Calu3 (cell line): Measurements from ENCODE around the gene CD248. TPM values are rescaled to one million over a fixed set of nuclear protein-coding genes. Genes with fewer than 3 reads are reported as not detected.

Source experiments
- BruUV-seq: library from RNA; stranded (reverse); fragments of 400-500 nt; replicated peaks from 2 replicates; lab custom pipeline; 2021; lab: Mats Ljungman, UMichigan
- CTCF ChIA-PET: fragments of 300-600 bp; sonication (Branson Sonifier 250); formaldehyde crosslinking; loops from one replicate; lab custom pipeline; 2022; ENCODE audit warnings: antibody characterized with exemption; lab: Charles Lee
- DNase-seq: peaks from one replicate; pipeline ENCODE4 v3.0.0; 2022
- H3K27ac Mint-ChIP-seq: one replicate; pipeline ENCODE4 v1.8.0; 2022; ENCODE audit warnings: mixed read lengths; ENCODE audit not compliant: unreplicated experiment
- H3K27me3 Mint-ChIP-seq: one replicate; pipeline ENCODE4 v1.8.0; 2022; ENCODE audit warnings: mixed read lengths; ENCODE audit not compliant: unreplicated experiment
- H3K36me3 Mint-ChIP-seq: one replicate; pipeline ENCODE4 v1.8.0; 2022; ENCODE audit warnings: mild to moderate bottlenecking, moderate library complexity, mixed read lengths; ENCODE audit not compliant: insufficient read depth, unreplicated experiment
- H3K4me1 Mint-ChIP-seq: one replicate; pipeline ENCODE4 v1.8.0; 2022; ENCODE audit warnings: mild to moderate bottlenecking, low read depth, mixed read lengths; ENCODE audit not compliant: unreplicated experiment
- H3K4me3 Mint-ChIP-seq: one replicate; pipeline ENCODE4 v1.8.0; 2022; ENCODE audit warnings: mild to moderate bottlenecking, low read depth, moderate library complexity, mixed read lengths; ENCODE audit not compliant: unreplicated experiment
- H3K9me3 Mint-ChIP-seq: one replicate; pipeline ENCODE4 v1.8.0; 2022; ENCODE audit warnings: low read depth, mixed read lengths; ENCODE audit not compliant: unreplicated experiment
- CTCF ChIP-seq: fragments of 200-600 bp; IDR thresholded peaks from one replicate; pipeline ENCODE4 v1.8.0; 2022; ENCODE audit warnings: antibody characterized with exemption; ENCODE audit not compliant: unreplicated experiment
- intact Hi-C: fragments of 100-400 bp; cut with micrococcal nuclease; formaldehyde crosslinking; loops from one replicate; pipeline ENCODE4 v1.10.0; 2022; ENCODE audit not compliant: unreplicated experiment
- total RNA-seq: library from RNA; stranded (reverse); gene quantifications from 2 replicates; pipeline ENCODE4 v1.2.3, GENCODE V29; 2022

The CD248 gene
- total RNA-seq, 1 experiment from 2014 or later: not detected

GRCh38 chr11:66274219-66274618 lies 42.6 kb downstream of the CD248 start:
- no peak for TF ChIP-seq CTCF
- no TSS peak for BruUV-seq
- peaks cover 8% of the 10 kb centered on the region for H3K27me3 Mint-ChIP-seq
- H3K4me1 Mint-ChIP-seq: peaks cover 5% of the 10 kb centered on the region
- H3K27ac Mint-ChIP-seq: no peak overlapping the region
- no peak for DNase-seq
- H3K36me3 Mint-ChIP-seq: peaks cover 44% of the 10 kb centered on the region
- CTCF ChIA-PET: no interaction called here
- H3K4me3 Mint-ChIP-seq: no peak overlapping the region
- intact Hi-C loops: no loop called here
- H3K9me3 Mint-ChIP-seq: no peaks in the 10 kb centered on the region

- H3K4me3 Mint-ChIP-seq: no peak overlapping the region
- no peak for DNase-seq
- H3K4me1 Mint-ChIP-seq: peaks cover 16% of the 10 kb centered on the region
- peaks cover 60% of the 10 kb centered on the region for H3K36me3 Mint-ChIP-seq
- no peaks in the 10 kb centered on the region for H3K9me3 Mint-ChIP-seq
- BruUV-seq: no TSS peak
- intact Hi-C loops: no loop called here
- CTCF ChIA-PET: no interaction called here
- no peak overlapping the region for H3K27ac Mint-ChIP-seq
- TF ChIP-seq CTCF: no peak
- H3K27me3 Mint-ChIP-seq: no peaks in the 10 kb centered on the region
These were observed 44.2 kb downstream of the CD248 start for GRCh38 chr11:66272596-66272995.

GRCh38 chr11:66271816-66272215 lies 45.0 kb downstream of the CD248 start:
- intact Hi-C loops: no loop called here
- Mint-ChIP-seq H3K9me3 (no peaks in the 10 kb centered on the region), H3K27me3 (no peaks in the 10 kb centered on the region), H3K4me3 (no peak overlapping the region), H3K27ac (no peak overlapping the region), H3K4me1 (peaks cover 16% of the 10 kb centered on the region), H3K36me3 (peaks cover 60% of the 10 kb centered on the region)
- no TSS peak for BruUV-seq
- DNase-seq: no peak
- CTCF ChIA-PET: no interaction called here
- TF ChIP-seq CTCF: no peak

- peak; percentile 19 for TF ChIP-seq CTCF
- Mint-ChIP-seq H3K4me1 (peaks cover 16% of the 10 kb centered on the region), H3K9me3 (no peaks in the 10 kb centered on the region), H3K36me3 (peaks cover 62% of the 10 kb centered on the region), H3K4me3 (peak overlapping the region; percentile 95), H3K27me3 (no peaks in the 10 kb centered on the region), H3K27ac (peak overlapping the region; percentile 85)
- peak; percentile 40 for DNase-seq
- CTCF ChIA-PET: interaction anchor here (0.6 kb wide), 1 partner anchor 760 kb away, joined by 3 read pairs; no protein-coding TSS in a partner anchor
- BruUV-seq: TSS peak; percentile 68
- intact Hi-C loops: no loop called here
These were observed 47.6 kb downstream of the CD248 start for GRCh38 chr11:66268952-66269905.
